ENCODE measurements around the gene CRP.
"Not testable (repeated sequence)": the region's sequence is repeated elsewhere in the genome, so short reads cannot be mapped to it uniquely, and the experiment has no call there.

Gene CRP

DNA sequence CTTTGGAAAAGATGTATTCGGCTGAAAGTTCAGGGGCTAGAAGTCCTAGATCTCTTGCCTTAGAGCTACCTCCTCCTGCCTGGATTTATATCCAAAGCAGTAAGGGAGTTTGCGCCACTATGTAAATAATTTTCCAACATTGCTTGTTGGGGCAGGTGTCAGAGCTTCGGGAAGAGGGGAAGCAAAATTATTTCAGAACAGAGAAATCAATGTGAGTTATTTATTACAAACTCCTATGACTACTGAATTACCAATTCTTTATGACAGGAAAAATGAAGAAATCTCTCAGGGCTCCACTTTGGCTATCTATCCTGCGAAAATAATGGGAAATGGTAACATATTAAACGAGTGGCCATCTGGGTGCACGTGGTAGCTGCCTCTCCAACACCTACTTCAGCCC lies at the start of gene CRP:
Gene CRP, minus strand, starts transcription at position 61 of the 400 bp plus-strand sequence. CDS start 104 bp downstream, outside the sequence.
- ATAC-seq (ENCODE audit: low read depth): no peak
- Mint-ChIP-seq H3K4me3 (no peak within 1 kb of the TSS), H3K27ac (no peak within 1 kb of the TSS), H3K9me3 (peaks cover 15% of the 10 kb centered on the region), H3K36me3 (peaks cover 1% of the 10 kb centered on the region), H3K4me1 (no peaks in the 10 kb centered on the region), H3K27me3 (peaks cover 15% of the 10 kb centered on the region)
- no peak for DNase-seq (ENCODE audit: low spot score in 2 of 2)

- Mint-ChIP-seq H3K27me3 (peaks cover 20% of the 10 kb centered on the region), H3K4me1 (no peaks in the 10 kb centered on the region), H3K4me3 (no peak overlapping the region), H3K36me3 (no peaks in the 10 kb centered on the region), H3K9me3 (no peaks in the 10 kb centered on the region), H3K27ac (no peak overlapping the region)
- no peak for DNase-seq (ENCODE audit: low spot score in 2 of 2)
- ATAC-seq (ENCODE audit: low read depth): no peak
Measured at GRCh38 chr1:159763686-159764085, 49.3 kb upstream of the CRP start.

- DNase-seq (ENCODE audit: low spot score in 2 of 2) (no peak), ATAC-seq (ENCODE audit: low read depth) (no peak)
- Mint-ChIP-seq H3K27me3 (peaks cover 8% of the 10 kb centered on the region), H3K4me1 (no peaks in the 10 kb centered on the region), H3K4me3 (no peak overlapping the region), H3K36me3 (no peaks in the 10 kb centered on the region), H3K9me3 (no peaks in the 10 kb centered on the region), H3K27ac (no peak overlapping the region)
Measured at GRCh38 chr1:159756397-159756796, 42.0 kb upstream of the CRP start.

GRCh38 chr1:159755451-159756007 lies 41.1 kb upstream of the CRP start:
- Mint-ChIP-seq H3K36me3 (no peaks in the 10 kb centered on the region), H3K27me3 (peaks cover 10% of the 10 kb centered on the region), H3K9me3 (no peaks in the 10 kb centered on the region), H3K4me3 (no peak overlapping the region), H3K27ac (no peak overlapping the region), H3K4me1 (no peaks in the 10 kb centered on the region)
- ATAC-seq (ENCODE audit: low read depth) (no peak), DNase-seq (ENCODE audit: low spot score in 2 of 2) (no peak)

GRCh38 chr1:159753386-159753785 lies 39.0 kb upstream of the CRP start:
- Mint-ChIP-seq H3K27me3 (peaks cover 10% of the 10 kb centered on the region), H3K4me1 (no peaks in the 10 kb centered on the region)

DNA sequence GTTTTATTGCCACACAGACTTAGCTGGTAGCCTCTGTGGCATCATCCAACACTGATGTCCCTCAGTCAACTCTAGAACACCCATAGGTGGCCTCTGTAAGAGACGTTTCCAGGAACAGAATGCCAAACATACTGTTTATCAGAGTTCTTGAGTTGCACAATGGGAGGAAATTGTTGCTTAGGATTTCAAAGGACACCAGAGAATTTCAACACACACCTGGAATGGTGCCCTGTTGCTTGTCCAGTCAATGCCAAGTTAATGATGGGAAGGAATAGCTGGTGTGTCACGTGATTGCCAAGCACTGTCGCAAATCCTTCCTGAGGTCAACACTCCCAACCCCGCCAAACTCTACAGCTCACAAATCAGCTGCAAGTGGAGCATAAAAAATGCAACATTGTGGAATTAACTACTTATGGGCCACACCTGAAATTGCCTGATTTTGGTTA lies 37.8 kb upstream of the CRP start:
- no peak for ATAC-seq (ENCODE audit: low read depth)
- no peaks in the 10 kb centered on the region for H3K9me3 Mint-ChIP-seq
- no peak for DNase-seq (ENCODE audit: low spot score in 2 of 2)
- no peaks in the 10 kb centered on the region for H3K36me3 Mint-ChIP-seq
- no peak overlapping the region for H3K4me3 Mint-ChIP-seq
- peaks cover 10% of the 10 kb centered on the region for H3K27me3 Mint-ChIP-seq
- H3K4me1 Mint-ChIP-seq: no peaks in the 10 kb centered on the region
- no peak overlapping the region for H3K27ac Mint-ChIP-seq

More at GRCh38 chr1:159753386-159753785, 39.0 kb upstream of the CRP start:
- DNase-seq (ENCODE audit: low spot score in 2 of 2): no peak
- no peaks in the 10 kb centered on the region for H3K9me3 Mint-ChIP-seq
- H3K4me3 Mint-ChIP-seq: no peak overlapping the region
- H3K36me3 Mint-ChIP-seq: no peaks in the 10 kb centered on the region
- no peak for ATAC-seq (ENCODE audit: low read depth)
- H3K27ac Mint-ChIP-seq: no peak overlapping the region

- no peaks in the 10 kb centered on the region for H3K4me1 Mint-ChIP-seq
- ATAC-seq (ENCODE audit: low read depth) (no peak), DNase-seq (ENCODE audit: low spot score in 2 of 2) (no peak)
- H3K36me3 Mint-ChIP-seq: no peaks in the 10 kb centered on the region
- H3K4me3 Mint-ChIP-seq: no peak overlapping the region
- H3K9me3 Mint-ChIP-seq: no peaks in the 10 kb centered on the region
- no peak overlapping the region for H3K27ac Mint-ChIP-seq
- peaks cover 8% of the 10 kb centered on the region for H3K27me3 Mint-ChIP-seq
Measured at GRCh38 chr1:159751031-159751430, 36.6 kb upstream of the CRP start.

- no peaks in the 10 kb centered on the region for H3K9me3 Mint-ChIP-seq
- no peak overlapping the region for H3K4me3 Mint-ChIP-seq
- peaks cover 8% of the 10 kb centered on the region for H3K27me3 Mint-ChIP-seq
- H3K27ac Mint-ChIP-seq: no peak overlapping the region
- ATAC-seq (ENCODE audit: low read depth) (no peak), DNase-seq (ENCODE audit: low spot score in 2 of 2) (no peak)
- H3K4me1 Mint-ChIP-seq: no peaks in the 10 kb centered on the region
- H3K36me3 Mint-ChIP-seq: no peaks in the 10 kb centered on the region
Measured at GRCh38 chr1:159750621-159751020, 36.2 kb upstream of the CRP start.

- Mint-ChIP-seq H3K36me3 (no peaks in the 10 kb centered on the region), H3K4me1 (no peaks in the 10 kb centered on the region), H3K9me3 (no peaks in the 10 kb centered on the region), H3K4me3 (no peak overlapping the region), H3K27me3 (peaks cover 8% of the 10 kb centered on the region), H3K27ac (no peak overlapping the region)
- DNase-seq (ENCODE audit: low spot score in 2 of 2) (no peak), ATAC-seq (ENCODE audit: low read depth) (no peak)
Measured at GRCh38 chr1:159749630-159750029, 35.2 kb upstream of the CRP start.

- peaks cover 13% of the 10 kb centered on the region for H3K27me3 Mint-ChIP-seq
- no peak for DNase-seq (ENCODE audit: low spot score in 2 of 2)
- no peak for ATAC-seq (ENCODE audit: low read depth)
- H3K36me3 Mint-ChIP-seq: no peaks in the 10 kb centered on the region
- no peaks in the 10 kb centered on the region for H3K4me1 Mint-ChIP-seq
- H3K4me3 Mint-ChIP-seq: no peak overlapping the region
- no peak overlapping the region for H3K27ac Mint-ChIP-seq
- H3K9me3 Mint-ChIP-seq: no peaks in the 10 kb centered on the region
Measured at GRCh38 chr1:159748370-159748769, 34.0 kb upstream of the CRP start.

- H3K27ac Mint-ChIP-seq: no peak overlapping the region
- no peaks in the 10 kb centered on the region for H3K9me3 Mint-ChIP-seq
- DNase-seq (ENCODE audit: low spot score in 2 of 2): no peak
- no peak overlapping the region for H3K4me3 Mint-ChIP-seq
- H3K36me3 Mint-ChIP-seq: no peaks in the 10 kb centered on the region
- H3K27me3 Mint-ChIP-seq: peaks cover 13% of the 10 kb centered on the region
- no peaks in the 10 kb centered on the region for H3K4me1 Mint-ChIP-seq
- no peak for ATAC-seq (ENCODE audit: low read depth)
Measured at GRCh38 chr1:159746666-159747065, 32.3 kb upstream of the CRP start.

GRCh38 chr1:159743651-159744410 lies 29.4 kb upstream of the CRP start:
- DNase-seq (ENCODE audit: low spot score in 2 of 2) (no peak), ATAC-seq (ENCODE audit: low read depth) (no peak)
- Mint-ChIP-seq H3K27ac (no peak overlapping the region), H3K9me3 (peaks cover 2% of the 10 kb centered on the region), H3K4me3 (no peak overlapping the region), H3K4me1 (no peaks in the 10 kb centered on the region), H3K36me3 (no peaks in the 10 kb centered on the region), H3K27me3 (peaks cover 10% of the 10 kb centered on the region)

- ATAC-seq (ENCODE audit: low read depth): no peak
Measured at GRCh38 chr1:159737238-159737916, 23.0 kb upstream of the CRP start.

GRCh38 chr1:159723188-159723587 lies 8.8 kb upstream of the CRP start:
- H3K36me3 Mint-ChIP-seq; H3K4me1 Mint-ChIP-seq; H3K4me3 Mint-ChIP-seq; ATAC-seq (ENCODE audit: low read depth); H3K27ac Mint-ChIP-seq; DNase-seq (ENCODE audit: low spot score in 2 of 2): not testable (repeated sequence)
- H3K27me3 Mint-ChIP-seq: peaks cover 13% of the 10 kb centered on the region
- H3K9me3 Mint-ChIP-seq: peaks cover 22% of the 10 kb centered on the region

More at GRCh38 chr1:159737238-159737916, 23.0 kb upstream of the CRP start:
- H3K9me3 Mint-ChIP-seq: peaks cover 2% of the 10 kb centered on the region
- H3K27ac Mint-ChIP-seq: no peak overlapping the region
- no peaks in the 10 kb centered on the region for H3K36me3 Mint-ChIP-seq
- H3K4me3 Mint-ChIP-seq: no peak overlapping the region
- no peak for DNase-seq (ENCODE audit: low spot score in 2 of 2)
- peaks cover 3% of the 10 kb centered on the region for H3K27me3 Mint-ChIP-seq
- H3K4me1 Mint-ChIP-seq: no peaks in the 10 kb centered on the region

Measured in memory B cell (primary cell).